Stimulated activated CD8-positive, alpha-beta memory T cell treated with anti-CD3 and anti-CD28 coated beads, Interleukin-12 subunit alpha, Interleukin-12 subunit beta, amount 100 ng/mL, for 24 hours (primary cell): ENCODE data around the gene ISOC2.
"Not testable (repeated sequence)": the region's sequence is repeated elsewhere in the genome, so short reads cannot be mapped to it uniquely, and the experiment has no call there.

Experiments used
- DNase-seq: peaks from one replicate; pipeline ENCODE4 v3.0.0-alpha.2; 2020; ENCODE audit errors: extremely low read depth

Gene ISOC2

GRCh38 chr19:55457683-55458457, 3.6 kb downstream of the ISOC2 start:
- DNase-seq = no peak

- no peak for DNase-seq
Observed at GRCh38 chr19:55456347-55456746, 5.1 kb downstream of the ISOC2 start.

- DNase-seq = no peak
Observed at GRCh38 chr19:55455576-55456235, 5.7 kb downstream of the ISOC2 start.

GRCh38 chr19:55454787-55455243, 6.6 kb downstream of the ISOC2 start:
- DNase-seq = no peak

- DNase-seq = no peak
Observed at GRCh38 chr19:55453511-55454260, 7.8 kb downstream of the ISOC2 start.

GRCh38 chr19:55452749-55453346, 8.6 kb downstream of the ISOC2 start:
- DNase-seq = no peak

- DNase-seq = no peak
Observed at GRCh38 chr19:55451965-55452748, 9.3 kb downstream of the ISOC2 start.

GRCh38 chr19:55451163-55451964, 10.1 kb downstream of the ISOC2 start:
- no peak for DNase-seq

GRCh38 chr19:55449469-55449868, 12.0 kb downstream of the ISOC2 start:
- DNase-seq = no peak

GRCh38 chr19:55448175-55448490, 13.3 kb downstream of the ISOC2 start:
- DNase-seq = not testable (repeated sequence)

GRCh38 chr19:55447421-55448174, 13.8 kb downstream of the ISOC2 start:
- DNase-seq = no peak

GRCh38 chr19:55446060-55446459, 15.4 kb downstream of the ISOC2 start:
- DNase-seq = no peak

- DNase-seq = no peak
Observed at GRCh38 chr19:55444646-55445045, 16.8 kb downstream of the ISOC2 start.

- no peak for DNase-seq
Observed at GRCh38 chr19:55443824-55444480, 17.5 kb downstream of the ISOC2 start.

- DNase-seq = no peak
Observed at GRCh38 chr19:55443045-55443823, 18.2 kb downstream of the ISOC2 start, which contains the start of gene SHISA7. SHISA7 (minus strand) TSS chr19:55443300; CDS start chr19:55442863, 437 bp downstream.

GRCh38 chr19:55442372-55442961, 19.0 kb downstream of the ISOC2 start:
- DNase-seq = no peak

GRCh38 chr19:55441692-55442321, 19.6 kb downstream of the ISOC2 start:
- no peak for DNase-seq

GRCh38 chr19:55441319-55441691, 20.1 kb downstream of the ISOC2 start:
- DNase-seq = no peak
